HCT116 (cell line): ENCODE data around the gene PPWD1. TPM values are rescaled to one million over a fixed set of nuclear protein-coding genes. Genes with fewer than 3 reads are reported as not detected.

Experiments used
- ATAC-seq: fragments of 200-7000 bp; cut with Tn5 transposase; 2 replicates; pipeline ENCODE4 v1.9.1; 2020; ENCODE audit warnings: mild to moderate bottlenecking, moderate library complexity
- BruUV-seq: library from RNA; stranded (reverse); fragments of 400-500 nt; replicated peaks from 2 replicates; lab custom pipeline; 2021; lab: Mats Ljungman, UMichigan
- CTCF ChIA-PET: fragments of 300-600 bp; sonication (Branson Sonifier 250); formaldehyde crosslinking; loops from one replicate; lab custom pipeline; 2021; ENCODE audit warnings: antibody characterized with exemption; lab: Charles Lee
- POLR2A ChIA-PET: fragments of 300-600, 350-600 bp; sonication (Branson Sonifier 250); formaldehyde crosslinking; loops from one replicate; lab custom pipeline; 2021; ENCODE audit warnings: antibody characterized with exemption; lab: Charles Lee
- RAD21 ChIA-PET, 2 experiments: fragments of 300-600 bp; sonication (Branson Sonifier 250); formaldehyde crosslinking; loops; one replicate each; lab custom pipeline; 2023; ENCODE audit warnings: low total read pairs in 2 of 2; ENCODE audit not compliant: uncharacterized antibody in 2 of 2, unreplicated experiment in 2 of 2, low non-redundant PET in 1 of 2; lab: Charles Lee
- DNase-seq: peaks from one replicate; pipeline ENCODE4 v3.0.0-alpha.2; 2010; ENCODE audit warnings: low read depth, low spot score
- H2AFZ ChIP-seq: fragments of 200-600 bp; shearing (Covaris generic), sonication (generic); 2 replicates; pipeline ENCODE4 v1.6.1; 2017; ENCODE audit warnings: low read depth, mixed run types, mixed read lengths, antibody characterized with exemption, low read length; ENCODE audit not compliant: poor library complexity, severe bottlenecking
- H3K27ac ChIP-seq: 2 replicates; pipeline ENCODE4 v1.5.1; 2012; ENCODE audit warnings: low read depth, low read length
- H3K27me3 ChIP-seq: fragments of 200-600 bp; sonication (generic); 2 replicates; pipeline ENCODE4 v1.6.1; 2016; ENCODE audit warnings: mixed run types, low read length, mixed read lengths; ENCODE audit not compliant: insufficient read depth
- H3K36me3 ChIP-seq, 2 experiments: fragments of 200-500 bp in 1 of 2; fragments of 200-600 bp in 1 of 2; sonication (Bioruptor generic) in 1 of 2; sonication (generic) in 1 of 2; 2 replicates each; pipeline versions ENCODE4 v1.5.1 to v1.6.1; 2014 to 2016; ENCODE audit warnings: low read length in 2 of 2, inconsistent platforms in 1 of 2, mixed read lengths in 1 of 2, mixed run types in 1 of 2; ENCODE audit not compliant: insufficient read depth in 2 of 2, control insufficient read depth in 1 of 2
- H3K4me1 ChIP-seq, 2 experiments: fragments of 200-600 bp in 1 of 2; sonication (generic) in 1 of 2; 2 replicates each; pipeline versions ENCODE4 v1.5.1 to v1.6.1; 2012 to 2017; ENCODE audit warnings: low read length in 2 of 2, inconsistent platforms in 1 of 2, mild to moderate bottlenecking in 1 of 2, mixed read lengths in 1 of 2, mixed run types in 1 of 2, moderate library complexity in 1 of 2; ENCODE audit not compliant: insufficient read depth in 2 of 2, control insufficient read depth in 1 of 2
- H3K4me2 ChIP-seq: fragments of 200-600 bp; sonication (generic); 2 replicates; pipeline ENCODE4 v1.6.1; 2017; ENCODE audit warnings: mixed run types, low read length, mixed read lengths
- H3K4me3 ChIP-seq, 2 experiments: fragments of 200-600 bp in 1 of 2; sonication (generic) in 1 of 2; replicated peaks in 1 of 2; 2 replicates each; pipeline ENCODE4 v1.5.1; 2011 to 2016; ENCODE audit warnings: low read length in 2 of 2, control low read depth in 1 of 2, low read depth in 1 of 2, mild to moderate bottlenecking in 1 of 2, mixed read lengths in 1 of 2, mixed run types in 1 of 2
- H3K79me2 ChIP-seq: fragments of 200-600 bp; sonication (generic); 2 replicates; pipeline ENCODE4 v1.6.1; 2017; ENCODE audit warnings: mild to moderate bottlenecking, mixed run types, low read length, moderate library complexity, mixed read lengths; ENCODE audit not compliant: insufficient read depth
- H3K9ac ChIP-seq: fragments of 200-600 bp; sonication (generic); 2 replicates; pipeline ENCODE4 v1.6.1; 2016; ENCODE audit warnings: low read length, mixed read lengths
- H3K9me2 ChIP-seq: fragments of 200-600 bp; sonication (generic), shearing (Covaris generic); 2 replicates; pipeline ENCODE4 v1.6.1; 2017; ENCODE audit warnings: mixed run types, mild to moderate bottlenecking, moderate library complexity; ENCODE audit not compliant: insufficient read depth
- H3K9me3 ChIP-seq, 2 experiments: fragments of 200-500 bp in 1 of 2; fragments of 200-600 bp in 1 of 2; sonication (Bioruptor generic) in 1 of 2; sonication (generic) in 1 of 2; 2 replicates each; pipeline ENCODE4 v1.6.1; 2014 to 2017; ENCODE audit warnings: low read length in 2 of 2, mixed read lengths in 2 of 2, inconsistent platforms in 1 of 2, low read depth in 1 of 2, mild to moderate bottlenecking in 1 of 2, mixed run types in 1 of 2, moderate library complexity in 1 of 2; ENCODE audit not compliant: control insufficient read depth in 1 of 2, insufficient read depth in 1 of 2
- H4K20me1 ChIP-seq: fragments of 200-600 bp; sonication (generic), shearing (Covaris generic); 2 replicates; pipeline ENCODE4 v1.6.1; 2017; ENCODE audit warnings: mixed run types, mild to moderate bottlenecking, moderate library complexity; ENCODE audit not compliant: insufficient read depth
- ATF3 ChIP-seq: IDR thresholded peaks from 2 replicates; pipeline ENCODE4 v1.6.1; 2012
- CEBPB ChIP-seq: IDR thresholded peaks from 2 replicates; pipeline ENCODE4 v1.6.1; 2012; ENCODE audit warnings: low read depth
- ELF1 ChIP-seq: IDR thresholded peaks from 2 replicates; pipeline ENCODE4 v1.6.1; 2012; ENCODE audit warnings: low read depth, borderline replicate concordance
- FOSL1 ChIP-seq: IDR thresholded peaks from 2 replicates; pipeline ENCODE4 v1.6.1; 2012; ENCODE audit warnings: low read depth
- JUND ChIP-seq: IDR thresholded peaks from 2 replicates; pipeline ENCODE4 v1.6.1; 2012
- MAX ChIP-seq: IDR thresholded peaks from 2 replicates; pipeline ENCODE4 v1.6.1; 2012
- POLR2AphosphoS5 ChIP-seq: IDR thresholded peaks from 2 replicates; pipeline ENCODE4 v1.6.1; 2011; ENCODE audit warnings: mild to moderate bottlenecking, low read depth, low read length, moderate library complexity
- REST ChIP-seq: IDR thresholded peaks from 2 replicates; pipeline ENCODE4 v1.6.1; 2012; ENCODE audit warnings: low read depth
- SRF ChIP-seq: IDR thresholded peaks from 2 replicates; pipeline ENCODE4 v1.6.1; 2012; ENCODE audit warnings: low read depth
- YY1 ChIP-seq: IDR thresholded peaks from 2 replicates; pipeline ENCODE4 v1.6.1; 2011; ENCODE audit warnings: low read length, low read depth, moderate library complexity, mild to moderate bottlenecking; ENCODE audit not compliant: insufficient replicate concordance; ENCODE audit errors: extremely low read depth
- ZBTB33 ChIP-seq: IDR thresholded peaks from 2 replicates; pipeline ENCODE4 v1.6.1; 2011; ENCODE audit warnings: mild to moderate bottlenecking, low read length, moderate library complexity; ENCODE audit not compliant: insufficient replicate concordance; ENCODE audit errors: extremely low read depth
- ZFX ChIP-seq: fragments of 450-650 bp; IDR thresholded peaks from 2 replicates; pipeline ENCODE4 v1.6.1; 2017
- intact Hi-C: fragments of 100-400 bp; cut with micrococcal nuclease; formaldehyde crosslinking; loops from 2 replicates; pipeline ENCODE4 v1.10.0; 2022
- total RNA-seq: library from RNA; stranded (reverse); gene quantifications from one replicate; pipeline ENCODE4 v1.2.1, GENCODE V29; 2021; ENCODE audit not compliant: unreplicated experiment

PPWD1 gene
- total RNA-seq, 1 experiment from 2014 or later = 25.5 TPM

GRCh38 chr5:65544473-65544872, 18.6 kb upstream of the PPWD1 start:
- intact Hi-C loops = no loop called here
- POLR2A ChIA-PET = no interaction called here
- ATAC-seq = no peak
- no peak overlapping the region for H3K9ac ChIP-seq
- RAD21 ChIA-PET = interaction anchor here in 1 of 2 experiments (0.7 kb wide), 1 partner anchor 19 kb away, joined by 3 read pairs; the partner anchor contains the start of gene PPWD1
- no peak overlapping the region for H3K4me3 ChIP-seq
- CTCF ChIA-PET = no interaction called here
- no peak overlapping the region for H3K27ac ChIP-seq
- H3K9me3 ChIP-seq = no peaks in the 10 kb centered on the region
- H2AFZ ChIP-seq = no peak overlapping the region
- no peaks in the 10 kb centered on the region for H3K4me1 ChIP-seq
- no peak for DNase-seq
- H4K20me1 ChIP-seq = no peaks in the 10 kb centered on the region
- H3K79me2 ChIP-seq = no peaks in the 10 kb centered on the region
- no peak overlapping the region for H3K4me2 ChIP-seq
- no peaks in the 10 kb centered on the region for H3K27me3 ChIP-seq
- no peaks in the 10 kb centered on the region for H3K9me2 ChIP-seq
- H3K36me3 ChIP-seq = peaks cover 7 to 13% of the 10 kb centered on the region in 2 experiments; a peak in 2 of 4 replicates
- BruUV-seq = no TSS peak
- no peak for TF ChIP-seq MAX
- no peak for TF ChIP-seq ELF1
- TF ChIP-seq CEBPB = no peak
- TF ChIP-seq ZBTB33 = no peak
- no peak for TF ChIP-seq JUND
- TF ChIP-seq REST = no peak
- TF ChIP-seq POLR2AphosphoS5 = no peak
- no peak for TF ChIP-seq SRF
- TF ChIP-seq YY1 = no peak
- no peak for TF ChIP-seq FOSL1
- no peak for TF ChIP-seq ATF3
- no peak for TF ChIP-seq ZFX
